T-helper 1 cell (primary cell): ENCODE results near the gene CPA5.

Experiments used
- DNase-seq, 5 donors: peaks; one replicate each; pipeline ENCODE4 v3.0.0-alpha.2; 2012 to 2020

The CPA5 gene

GRCh38 chr7:130379921-130380860 is 35.6 kb downstream of the CPA5 start, which contains the start of gene CPA1:
TSS of gene CPA1 (plus strand) at chr7:130380494. CDS start at chr7:130380521, 27 bp downstream.
- no peak for DNase-seq

GRCh38 chr7:130380861-130381455 is 36.3 kb downstream of the CPA5 start:
- no peak for DNase-seq

GRCh38 chr7:130381468-130382312 is 37.1 kb downstream of the CPA5 start:
- DNase-seq, result no peak

- no peak for DNase-seq
Observed at GRCh38 chr7:130383187-130383980, 38.8 kb downstream of the CPA5 start.

GRCh38 chr7:130384371-130384801 is 39.8 kb downstream of the CPA5 start:
- DNase-seq, result no peak

GRCh38 chr7:130384841-130385599 is 40.4 kb downstream of the CPA5 start:
- DNase-seq, result no peak

GRCh38 chr7:130385600-130386066 is 41.0 kb downstream of the CPA5 start:
- no peak for DNase-seq

- DNase-seq, result no peak
Observed at GRCh38 chr7:130386876-130387275, 42.3 kb downstream of the CPA5 start.

- DNase-seq, result no peak
Observed at GRCh38 chr7:130387306-130387627, 42.7 kb downstream of the CPA5 start.

- DNase-seq, result no peak
Observed at GRCh38 chr7:130387628-130388403, 43.2 kb downstream of the CPA5 start.

GRCh38 chr7:130388671-130389070 is 44.1 kb downstream of the CPA5 start:
- no peak for DNase-seq

- DNase-seq, result no peak
Observed at GRCh38 chr7:130390486-130390885, 45.9 kb downstream of the CPA5 start.

- no peak for DNase-seq
Observed at GRCh38 chr7:130393101-130393561, 48.5 kb downstream of the CPA5 start.

- DNase-seq, result no peak
Observed at GRCh38 chr7:130393841-130394411, 49.3 kb downstream of the CPA5 start.

GRCh38 chr7:130394421-130395195 is 50.0 kb downstream of the CPA5 start:
- peak in 2 of 5 donors; percentile 5 to 49 for DNase-seq

- DNase-seq, result no peak
Observed at GRCh38 chr7:130395421-130395820, 50.8 kb downstream of the CPA5 start.

- no peak for DNase-seq
Observed at GRCh38 chr7:130396109-130396508, 51.5 kb downstream of the CPA5 start.

GRCh38 chr7:130397051-130397757 is 52.6 kb downstream of the CPA5 start:
- DNase-seq, result no peak

- no peak for DNase-seq
Observed at GRCh38 chr7:130397758-130398073, 53.1 kb downstream of the CPA5 start.
